GM11168 (cell line): Measurements from ENCODE around the gene EFCAB12.
"Not testable (repeated sequence)": the region's sequence is repeated elsewhere in the genome, so short reads cannot be mapped to it uniquely, and the experiment has no call there.

Experiments
- in situ Hi-C: fragments of 300-500 bp; cut with MboI; formaldehyde crosslinking; loops from one replicate; pipeline ENCODE4 v1.12.0; 2022; ENCODE audit warnings: low sequenced_read_pairs; ENCODE audit not compliant: unreplicated experiment

Gene EFCAB12

GRCh38 chr3:129378949-129379348, 49.5 kb downstream of the EFCAB12 start:
- in situ Hi-C loops, result no loop called here

GRCh38 chr3:129377615-129378014, 50.8 kb downstream of the EFCAB12 start:
- in situ Hi-C loops, result no loop called here

- in situ Hi-C loops, result no loop called here
These were observed 53.3 kb downstream of the EFCAB12 start for GRCh38 chr3:129375099-129375498.

GRCh38 chr3:129371041-129371826, 57.2 kb downstream of the EFCAB12 start:
- in situ Hi-C loops, result no loop called here

GRCh38 chr3:129370248-129370964, 58.0 kb downstream of the EFCAB12 start:
- in situ Hi-C loops, result no loop called here

- in situ Hi-C loops, result no loop called here
These were observed 58.7 kb downstream of the EFCAB12 start for GRCh38 chr3:129369711-129370110.

GRCh38 chr3:129367821-129368220, 60.6 kb downstream of the EFCAB12 start:
- in situ Hi-C loops, result no loop called here

GRCh38 chr3:129366312-129366831, 62.1 kb downstream of the EFCAB12 start:
- in situ Hi-C loops, result no loop called here

GRCh38 chr3:129365296-129366136, 62.9 kb downstream of the EFCAB12 start:
- in situ Hi-C loops, result no loop called here

GRCh38 chr3:129364811-129365210, 63.6 kb downstream of the EFCAB12 start:
- in situ Hi-C loops, result not testable (repeated sequence)

- in situ Hi-C loops, result not testable (repeated sequence)
These were observed 65.1 kb downstream of the EFCAB12 start for GRCh38 chr3:129363356-129363755.

GRCh38 chr3:129360705-129361460, 67.6 kb downstream of the EFCAB12 start:
- in situ Hi-C loops, result no loop called here

GRCh38 chr3:129360171-129360611, 68.2 kb downstream of the EFCAB12 start:
- in situ Hi-C loops, result no loop called here

- in situ Hi-C loops, result no loop called here
These were observed 69.6 kb downstream of the EFCAB12 start for GRCh38 chr3:129358772-129359371.

GRCh38 chr3:129358177-129358771, 70.2 kb downstream of the EFCAB12 start:
- in situ Hi-C loops, result no loop called here

GRCh38 chr3:129357616-129358015, 70.8 kb downstream of the EFCAB12 start:
- in situ Hi-C loops, result no loop called here

- in situ Hi-C loops, result no loop called here
These were observed 71.5 kb downstream of the EFCAB12 start for GRCh38 chr3:129356756-129357425.

GRCh38 chr3:129353589-129353941, 74.9 kb downstream of the EFCAB12 start:
- in situ Hi-C loops, result no loop called here
